GM18511 (cell line): ENCODE data around the gene RAB3C.
"Not testable (repeated sequence)": the region's sequence is repeated elsewhere in the genome, so short reads cannot be mapped to it uniquely, and the experiment has no call there.

Source experiments
- ATAC-seq: cut with Tn5 transposase; IDR thresholded peaks from one replicate; pipeline ENCODE4 v1.9.1; 2021; ENCODE audit warnings: mild to moderate bottlenecking, moderate library complexity; ENCODE audit not compliant: unreplicated experiment

RAB3C gene

DNA sequence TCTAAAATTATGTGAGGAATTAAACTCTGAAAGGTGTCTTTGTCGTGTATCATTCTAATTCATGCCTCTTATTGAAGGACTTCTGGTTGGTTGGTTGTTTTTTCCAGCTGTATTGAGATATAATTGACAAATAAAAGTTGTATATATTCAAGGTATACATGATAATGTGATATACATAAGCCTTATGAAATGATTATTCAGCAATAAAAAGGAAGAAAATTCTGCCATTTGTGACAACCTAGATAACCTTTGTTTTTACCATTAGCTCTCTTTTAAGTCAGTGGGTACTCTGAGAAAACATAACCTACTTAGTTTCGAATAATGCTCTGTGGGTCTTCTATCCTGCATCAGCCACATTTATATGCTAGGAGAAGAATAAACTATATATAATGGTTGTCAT, 89.6 kb downstream of the RAB3C start:
- no peak for ATAC-seq

DNA sequence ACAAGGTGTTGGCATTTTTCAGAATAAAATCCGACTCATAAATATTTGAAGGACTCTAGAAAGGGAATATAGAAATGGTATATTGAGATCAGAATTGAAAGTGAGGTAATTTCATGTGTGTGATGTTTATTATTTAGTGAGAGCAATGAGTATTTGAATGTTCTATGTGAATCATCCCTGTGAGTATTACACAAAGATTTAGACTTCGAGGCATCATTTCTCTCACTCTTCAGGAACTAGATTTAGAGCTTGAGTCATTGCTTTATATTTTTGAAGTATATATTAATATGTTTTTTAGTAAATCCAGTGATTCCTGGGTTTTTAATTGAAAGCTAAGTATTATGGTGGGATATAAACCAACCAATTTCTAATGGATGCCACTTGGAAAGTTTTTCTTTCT, 91.2 kb downstream of the RAB3C start:
- no peak for ATAC-seq

DNA sequence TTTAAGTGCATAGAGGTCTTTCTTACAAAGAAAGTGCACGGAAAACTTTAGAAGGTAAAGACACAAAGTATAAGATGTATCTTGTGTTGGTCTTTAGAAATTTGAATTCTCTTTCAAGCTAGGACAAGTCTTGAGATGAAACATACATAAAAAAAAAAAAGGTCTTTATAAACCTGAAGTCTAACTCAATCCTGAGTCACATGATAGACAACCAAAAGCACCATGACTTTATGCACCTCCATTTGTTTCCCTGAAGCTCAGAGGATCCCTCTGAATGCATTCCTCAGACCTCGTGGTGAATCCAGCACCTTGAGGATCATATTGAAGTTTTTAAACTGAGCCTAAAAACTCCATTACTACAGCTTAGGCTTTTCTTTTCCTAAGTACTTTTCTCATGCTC, 91.8 kb downstream of the RAB3C start:
- ATAC-seq: no peak

DNA sequence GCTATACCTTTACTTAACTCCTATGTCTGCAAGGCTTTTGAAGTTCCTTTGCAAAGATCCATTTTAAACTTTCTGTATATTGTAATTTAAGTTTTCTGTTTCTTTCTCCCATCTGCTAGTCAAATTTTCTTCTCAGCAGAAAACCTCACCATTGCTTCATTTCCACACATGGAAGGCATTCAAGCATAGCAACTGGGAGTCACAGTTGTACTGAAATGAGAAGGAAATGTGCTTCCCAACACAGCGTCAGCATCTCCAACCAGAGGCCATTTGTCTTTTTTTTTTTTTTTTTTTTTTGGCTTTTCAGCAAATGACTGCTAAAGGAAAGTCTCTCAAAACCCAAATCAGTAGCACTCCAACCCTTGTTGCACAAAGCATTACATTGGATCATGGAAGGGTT, 92.5 kb downstream of the RAB3C start:
- ATAC-seq: no peak

DNA sequence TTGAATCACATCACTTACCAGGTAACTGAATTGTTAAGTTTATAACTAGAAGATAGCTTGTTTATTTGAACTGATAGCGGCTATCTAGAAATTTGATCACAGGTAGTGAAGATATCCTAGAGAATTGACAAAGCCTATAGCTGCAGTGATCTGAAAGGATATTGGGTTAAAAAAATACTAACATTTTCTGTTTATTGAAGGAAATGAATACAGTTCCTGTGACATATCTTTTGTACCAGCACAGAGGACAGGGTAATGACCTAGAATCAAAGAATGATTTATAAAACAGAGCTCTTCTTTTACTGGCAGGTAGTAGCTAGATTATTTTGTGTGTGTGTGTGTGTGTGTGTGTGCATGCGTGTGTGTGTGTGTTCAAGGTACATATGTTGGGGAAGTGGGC, 94.8 kb downstream of the RAB3C start:
- no peak for ATAC-seq

DNA sequence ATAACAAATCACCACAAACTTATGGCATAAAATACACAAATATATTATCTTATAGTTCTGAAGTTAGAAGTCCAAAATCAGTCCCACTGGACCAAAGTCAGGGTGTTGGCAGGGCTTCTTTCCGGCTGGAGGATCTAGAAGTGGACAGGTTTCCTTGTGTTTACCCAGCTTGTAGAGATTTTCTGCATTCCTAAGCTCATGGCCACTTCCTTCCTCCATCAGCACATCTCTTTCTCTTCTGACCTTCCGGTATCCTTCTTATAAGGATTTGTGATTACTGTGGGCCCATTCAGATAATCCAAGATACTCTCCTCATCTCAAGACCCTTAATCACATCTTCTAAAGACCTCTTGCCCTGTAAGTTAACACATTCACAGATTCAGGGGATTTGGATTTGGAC, 97.6 kb downstream of the RAB3C start:
- ATAC-seq: no peak

DNA sequence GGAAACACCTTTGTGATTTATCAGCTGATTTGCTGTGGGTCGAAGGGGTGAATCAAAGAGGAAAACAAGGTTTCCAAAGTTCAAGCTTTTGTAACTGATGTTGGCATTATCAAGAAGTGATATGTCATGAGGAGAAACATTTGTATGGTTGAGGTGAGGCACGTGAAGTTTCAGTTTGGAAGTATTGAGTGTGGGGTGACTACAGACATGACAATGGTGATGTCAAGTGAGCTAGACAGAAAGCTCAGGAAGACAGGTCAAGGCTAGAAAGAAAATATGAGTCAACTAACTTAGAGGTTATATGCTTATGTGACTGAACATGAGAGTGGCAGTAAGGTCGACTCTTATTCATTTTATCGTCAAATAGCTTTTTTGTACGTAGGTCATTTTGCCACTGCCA, 99.1 kb downstream of the RAB3C start:
- ATAC-seq: no peak

DNA sequence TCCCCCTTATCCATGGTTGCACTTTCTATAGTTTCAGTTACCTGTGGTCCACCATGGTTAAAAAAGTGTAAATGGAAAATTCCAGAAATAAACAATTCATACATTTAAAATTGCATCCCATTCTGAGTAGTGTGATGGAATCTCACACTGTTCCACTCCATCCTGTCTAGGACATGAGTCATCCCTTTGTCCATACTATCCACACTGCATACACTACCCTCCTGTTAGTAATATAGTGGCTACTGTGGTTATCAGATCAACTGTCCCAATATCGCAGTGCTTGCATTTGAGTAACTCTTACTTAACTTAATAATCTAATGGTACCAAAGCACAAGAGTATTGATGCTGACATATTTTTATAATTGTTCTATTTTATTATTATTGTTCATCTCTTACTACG, 100.7 kb downstream of the RAB3C start:
- ATAC-seq: no peak

DNA sequence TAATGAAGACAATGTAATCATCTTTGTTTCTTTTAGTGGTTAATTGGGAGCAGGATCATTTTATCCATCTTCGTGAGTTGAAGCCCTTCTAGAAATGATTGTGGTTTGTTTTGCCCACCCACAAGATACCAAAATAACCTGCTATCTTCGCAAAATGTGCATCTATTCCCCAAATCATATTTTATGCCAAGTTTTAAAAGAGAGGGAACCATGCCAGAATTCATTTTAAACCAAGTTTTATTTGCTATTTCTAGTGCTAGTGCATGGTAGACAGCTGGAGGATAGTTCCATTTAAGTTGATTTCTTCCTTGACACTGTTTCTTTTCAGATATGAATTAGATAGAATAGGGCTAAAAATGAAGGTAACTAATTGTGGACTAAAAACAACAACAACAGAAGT, 104.2 kb downstream of the RAB3C start:
- no peak for ATAC-seq

DNA sequence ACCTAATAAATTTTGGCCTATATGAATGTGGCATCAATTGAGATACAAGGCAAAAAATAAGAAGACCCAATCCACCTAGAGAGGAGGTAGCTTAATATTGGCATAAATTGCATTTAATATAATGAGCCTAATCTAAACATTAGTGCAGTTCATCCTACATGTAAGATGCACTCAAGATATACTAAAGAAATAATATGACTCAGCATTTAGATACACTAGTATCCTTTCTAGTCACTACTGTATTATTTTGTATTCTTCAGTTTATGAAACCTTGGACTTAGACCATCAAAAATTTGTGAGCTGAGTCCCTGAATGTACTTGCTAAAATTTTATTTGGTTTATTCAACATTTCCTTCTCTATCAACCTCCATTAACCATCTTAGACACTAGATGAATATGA, 104.7 kb downstream of the RAB3C start:
- ATAC-seq: no peak

DNA sequence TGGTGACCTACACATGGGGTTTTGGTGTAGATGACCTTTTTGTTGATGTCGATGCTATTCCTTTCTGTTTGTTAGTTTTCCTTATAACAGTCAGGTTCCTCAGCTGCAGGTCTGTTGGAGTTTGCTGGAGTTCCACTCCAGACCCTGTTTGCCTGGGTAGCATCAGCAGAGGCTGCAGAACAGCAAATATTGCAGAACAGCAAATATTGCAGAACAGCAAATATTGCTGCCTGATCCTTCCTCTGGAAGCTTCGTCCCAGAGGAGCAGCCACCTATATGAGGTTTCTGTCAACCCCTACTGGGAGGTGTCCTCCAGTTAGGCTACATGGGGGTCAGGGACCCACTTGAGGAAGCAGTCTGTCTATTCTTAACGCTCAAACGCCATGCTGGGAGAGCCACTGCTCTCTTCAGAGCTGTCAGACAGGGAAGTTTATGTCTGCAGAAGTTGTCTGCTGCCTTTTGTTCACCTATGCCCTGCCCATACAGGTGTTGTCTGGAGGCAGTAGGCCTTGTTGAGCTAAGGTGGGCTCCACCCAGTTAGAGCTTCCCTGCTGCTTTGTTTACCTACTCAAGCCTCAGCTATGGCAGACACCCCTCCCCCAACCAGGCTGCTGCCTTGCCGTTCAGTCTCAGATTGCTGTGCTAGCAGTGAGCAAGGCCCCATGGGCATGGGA, 116.3 kb downstream of the RAB3C start:
- not testable (repeated sequence) for ATAC-seq

DNA sequence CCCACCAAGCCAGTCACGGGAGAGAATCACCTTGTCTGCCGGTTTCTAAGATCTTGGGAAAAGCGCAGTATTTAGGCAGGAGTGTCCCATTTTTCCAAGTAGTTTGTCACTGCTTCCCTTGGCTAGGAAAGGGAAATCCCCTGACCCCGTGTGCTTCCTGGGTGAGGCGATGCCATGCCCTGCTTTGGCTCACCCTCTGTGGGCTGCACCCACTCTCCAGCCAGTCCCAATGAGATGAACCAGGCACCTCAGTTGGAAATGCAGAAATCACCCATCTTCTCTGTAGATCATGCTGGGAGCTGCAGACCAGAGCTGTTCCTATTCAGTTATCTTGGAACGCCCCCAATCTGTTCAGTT, 116.9 kb downstream of the RAB3C start:
- no peak for ATAC-seq

DNA sequence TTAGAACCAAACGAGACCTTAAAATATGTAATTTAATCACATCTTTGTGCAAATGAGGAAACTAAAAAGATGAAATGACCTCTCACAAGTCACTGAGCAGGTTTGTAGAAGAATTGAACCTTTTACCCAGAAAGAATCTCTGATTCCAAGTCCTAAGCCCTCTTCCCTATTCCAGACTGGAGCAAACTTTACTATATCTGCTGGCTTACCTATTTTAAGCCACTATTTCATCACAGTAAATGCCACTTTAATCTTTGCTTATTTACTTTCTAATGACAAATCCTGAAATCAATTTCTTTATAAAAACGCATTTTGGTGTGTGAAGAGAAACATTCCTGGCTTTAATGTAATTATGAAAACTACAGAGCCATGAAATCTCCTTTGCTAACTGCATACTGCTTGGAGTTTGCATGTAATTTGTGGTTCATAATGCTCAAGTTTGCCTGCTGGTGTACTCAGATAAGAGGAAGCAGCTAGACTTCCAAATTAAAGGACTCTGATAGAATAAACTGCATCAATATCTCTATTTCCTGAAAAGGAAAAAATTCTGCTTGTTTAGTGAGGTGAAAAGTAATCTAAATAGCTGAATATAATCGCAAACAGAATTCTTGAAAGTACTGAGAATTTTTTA, 121.2 kb downstream of the RAB3C start:
- ATAC-seq: no peak

DNA sequence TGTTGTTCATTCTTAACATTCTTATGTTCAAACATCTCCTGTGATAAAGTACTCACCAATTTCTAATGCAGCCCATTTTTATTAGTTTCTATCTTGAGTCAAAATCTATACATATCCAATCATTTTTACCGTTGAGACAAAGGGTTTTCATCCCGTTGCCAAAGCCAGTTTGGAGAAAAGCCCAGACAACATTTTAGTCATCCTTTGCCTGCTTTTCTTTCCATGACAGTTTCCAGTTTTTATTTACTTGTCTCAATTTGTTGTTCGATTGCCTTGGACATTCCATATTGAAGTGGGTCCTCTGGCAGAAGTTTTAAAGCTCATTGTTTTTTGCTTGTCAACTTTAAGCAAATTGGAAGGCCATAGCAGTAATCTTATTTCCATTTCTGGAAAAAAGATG, 123.9 kb downstream of the RAB3C start:
- ATAC-seq: no peak

DNA sequence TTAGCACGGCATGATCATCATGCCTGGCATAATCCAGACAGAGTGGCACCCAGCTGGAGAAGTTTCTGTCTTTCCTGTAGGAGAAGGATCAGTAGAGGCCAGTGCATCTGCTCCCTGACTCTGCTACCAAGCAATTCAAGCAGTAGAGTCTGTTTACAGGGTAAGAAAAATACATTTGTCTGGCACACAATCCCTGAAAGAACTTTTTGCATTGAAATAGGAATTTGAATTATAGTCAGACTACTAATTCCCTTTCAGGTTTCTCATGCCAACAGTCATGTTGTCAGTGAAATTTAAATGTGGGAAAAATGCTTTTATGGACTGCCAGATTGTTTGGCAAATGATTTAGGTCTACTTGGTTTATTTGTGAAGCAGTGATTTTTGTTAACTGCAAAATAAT, 125.6 kb downstream of the RAB3C start:
- no peak for ATAC-seq

DNA sequence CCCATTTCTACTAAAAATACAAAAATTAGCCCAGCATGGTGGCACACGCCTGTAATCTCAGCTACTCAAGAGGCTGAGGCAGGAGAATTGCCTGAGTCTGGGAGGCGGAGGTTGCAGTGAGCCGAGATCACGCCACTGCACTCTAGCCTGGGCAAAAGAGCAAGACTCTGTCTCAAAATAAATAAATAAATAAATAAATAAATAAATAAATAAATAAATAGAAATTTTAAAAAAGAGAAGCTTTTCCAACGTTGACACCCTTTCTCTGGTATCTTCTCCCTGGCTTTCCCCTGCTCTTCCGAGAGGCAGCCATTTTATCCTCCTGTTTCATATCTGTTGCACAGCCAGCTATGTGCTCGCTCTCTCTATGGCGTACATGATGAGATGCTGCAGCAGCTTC, 127.5 kb downstream of the RAB3C start:
- not testable (repeated sequence) for ATAC-seq

DNA sequence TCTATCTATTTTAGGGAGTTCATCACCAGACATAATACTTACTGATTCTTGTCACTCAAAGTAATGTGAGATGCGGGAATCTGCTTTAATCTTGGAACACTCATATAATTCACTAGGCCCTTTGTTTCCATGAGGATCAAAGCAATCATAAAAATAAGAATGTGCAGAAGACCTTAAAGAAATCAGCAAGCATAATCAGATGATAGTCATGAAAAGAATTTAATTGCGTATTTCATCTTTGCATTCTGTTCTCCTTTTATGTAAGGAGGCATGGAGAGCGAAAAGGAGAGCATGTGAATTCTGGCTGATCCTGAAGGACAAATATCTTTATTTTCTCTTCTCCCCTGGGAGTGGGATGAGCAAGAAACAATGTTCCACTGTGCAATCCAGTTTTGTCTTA, 128.0 kb downstream of the RAB3C start:
- no peak for ATAC-seq

DNA sequence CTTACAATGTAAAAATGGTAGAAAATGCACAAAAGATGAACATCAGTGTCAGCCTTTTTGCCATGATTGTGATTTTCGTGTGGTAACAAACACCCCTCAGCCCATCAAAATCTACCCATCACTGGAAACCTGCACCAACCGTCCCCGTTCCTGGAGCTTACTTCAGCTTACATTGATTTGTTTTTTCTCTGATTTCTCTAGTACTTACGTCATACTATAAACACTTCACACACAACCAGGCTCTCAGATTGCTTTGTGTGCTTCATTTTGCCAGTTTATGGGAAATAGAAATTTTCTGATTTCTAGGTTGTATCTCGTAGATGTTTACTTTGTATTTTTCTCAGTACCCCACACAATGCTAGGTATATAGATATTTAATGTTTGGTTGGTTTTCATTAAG, 129.1 kb downstream of the RAB3C start:
- ATAC-seq: no peak

DNA sequence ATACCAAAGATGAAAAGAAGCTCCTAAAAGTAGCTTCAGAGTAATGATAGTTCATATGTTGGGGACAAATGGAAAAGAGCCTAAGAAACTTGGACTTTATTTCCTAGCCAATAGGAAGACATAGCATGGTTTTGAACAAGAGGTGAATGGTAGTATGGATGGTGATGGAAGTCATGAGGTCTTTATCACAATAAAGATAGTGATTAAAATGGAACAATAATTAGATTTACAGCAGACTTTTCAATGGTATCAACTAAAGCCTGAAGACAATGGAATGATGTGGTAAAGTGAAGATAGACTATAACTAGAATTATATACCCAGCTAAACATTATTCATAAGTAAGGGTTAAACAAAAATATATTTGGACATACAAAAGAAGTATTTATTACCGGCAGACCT, 131.2 kb downstream of the RAB3C start:
- ATAC-seq: no peak

DNA sequence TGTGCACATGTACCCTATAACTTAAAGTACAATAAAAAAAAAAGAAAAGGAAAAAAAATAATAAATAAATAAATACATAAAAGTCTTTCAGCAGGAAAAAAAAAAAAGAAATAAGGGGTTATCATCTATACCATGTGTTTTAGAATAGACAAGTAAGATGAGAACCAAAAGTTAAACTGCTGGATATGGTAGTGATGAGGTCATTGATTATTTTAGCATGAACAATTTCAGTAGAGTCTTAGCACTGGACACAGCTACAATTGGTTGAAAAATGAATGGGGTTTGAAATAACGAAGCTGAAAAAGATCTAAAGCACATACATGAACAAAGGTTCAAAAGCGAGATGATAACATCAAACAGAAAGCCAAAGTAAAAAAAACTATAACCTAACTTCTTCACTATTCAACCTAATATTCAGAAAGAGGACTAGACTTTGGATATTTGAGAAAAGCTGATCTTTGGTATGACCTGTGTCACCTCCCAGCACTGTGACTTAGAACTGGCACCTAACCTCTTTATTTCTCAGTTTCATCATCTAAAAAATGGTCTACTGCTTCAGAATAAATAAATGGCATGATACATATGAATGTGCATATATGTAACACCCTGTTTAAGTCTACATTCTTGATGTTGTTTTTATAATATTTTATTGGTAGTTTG, 133.3 kb downstream of the RAB3C start:
- no peak for ATAC-seq

DNA sequence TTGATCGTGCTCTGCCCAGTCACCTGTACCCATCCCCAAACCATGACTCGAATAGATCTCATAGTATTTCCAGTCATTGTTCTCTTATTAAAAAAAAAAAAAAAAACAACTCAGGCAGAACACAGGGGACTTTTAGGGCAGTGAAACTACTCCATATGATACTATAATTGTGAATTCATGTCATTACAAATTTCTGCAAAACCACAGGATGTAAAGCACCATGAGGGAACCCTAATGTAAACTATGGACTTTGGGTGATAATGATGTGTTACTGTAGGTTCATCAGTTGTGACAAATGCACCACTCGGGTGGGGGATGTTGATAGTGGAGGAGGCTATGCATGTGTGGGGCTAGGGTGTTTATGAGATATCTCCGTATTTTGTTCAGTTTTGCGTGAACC, 133.8 kb downstream of the RAB3C start:
- ATAC-seq: no peak

DNA sequence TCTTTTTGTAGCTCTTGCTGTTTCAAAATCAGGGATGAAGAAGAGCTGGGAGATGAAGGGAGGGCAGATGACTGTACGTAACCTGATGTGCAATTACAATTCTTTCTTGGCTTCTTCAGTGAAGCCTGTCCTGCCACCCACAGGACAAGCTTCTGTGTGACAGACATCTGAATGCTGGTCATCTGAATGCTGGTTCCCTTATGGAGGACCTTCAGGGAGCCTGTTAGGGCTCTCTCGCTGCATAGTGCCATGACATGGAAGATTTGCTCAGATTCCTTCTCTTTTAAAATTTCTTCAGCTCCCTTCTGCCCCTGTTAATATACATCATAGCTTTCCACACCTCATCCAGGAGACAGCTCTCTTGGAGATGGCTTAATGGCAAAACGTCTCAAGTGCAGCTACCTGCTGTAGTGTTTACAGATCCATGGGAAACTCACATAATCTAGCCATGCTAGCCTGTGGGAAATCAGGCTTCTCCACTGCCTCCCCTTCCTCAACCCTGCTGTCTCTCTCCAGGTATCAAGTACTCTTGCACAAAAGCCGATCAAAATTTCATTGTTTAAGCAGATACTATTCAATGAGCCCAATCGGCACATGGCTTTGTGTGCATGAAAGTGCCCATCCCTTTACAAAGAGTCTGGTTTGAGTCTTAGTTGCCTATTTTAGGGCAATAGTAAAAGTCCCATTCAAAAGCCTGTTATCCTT, 134.6 kb downstream of the RAB3C start:
- ATAC-seq: no peak
